SIG-M5 treated with dmso at 0.1 percent for 504 hours (cell line): ENCODE data around the gene RBKS.
"Not testable (repeated sequence)": the region's sequence is repeated elsewhere in the genome, so short reads cannot be mapped to it uniquely, and the experiment has no call there.

Experiments used
- DNase-seq: peaks from one replicate; lab custom pipeline; 2025; ENCODE audit not compliant: unreplicated experiment; lab: John Stamatoyannopoulos, UW

The RBKS gene

GRCh38 chr2:27771202-27771547 lies 119.0 kb downstream of the RBKS start:
- DNase-seq = no peak

GRCh38 chr2:27766287-27766661 lies 123.9 kb downstream of the RBKS start:
- no peak for DNase-seq

GRCh38 chr2:27765621-27766286 lies 124.4 kb downstream of the RBKS start:
- no peak for DNase-seq

- peak; percentile 31 for DNase-seq
These were observed 125.7 kb downstream of the RBKS start for GRCh38 chr2:27764526-27764925.

- no peak for DNase-seq
These were observed 126.3 kb downstream of the RBKS start for GRCh38 chr2:27763907-27764267.

- DNase-seq = no peak
These were observed 127.0 kb downstream of the RBKS start for GRCh38 chr2:27762951-27763906.

GRCh38 chr2:27756544-27757498 lies 133.4 kb downstream of the RBKS start:
- peak; percentile 95 for DNase-seq

- DNase-seq = no peak
These were observed 134.1 kb downstream of the RBKS start for GRCh38 chr2:27756091-27756490.

GRCh38 chr2:27754831-27755230 lies 135.4 kb downstream of the RBKS start:
- peak; percentile 28 for DNase-seq

GRCh38 chr2:27754138-27754588 lies 136.0 kb downstream of the RBKS start:
- peak; percentile 86 for DNase-seq

GRCh38 chr2:27752551-27753237 lies 137.5 kb downstream of the RBKS start:
- DNase-seq = no peak

- no peak for DNase-seq
These were observed 138.8 kb downstream of the RBKS start for GRCh38 chr2:27751377-27751776.

GRCh38 chr2:27748803-27749554 lies 141.2 kb downstream of the RBKS start:
- not testable (repeated sequence) for DNase-seq

- no peak for DNase-seq
These were observed 142.3 kb downstream of the RBKS start for GRCh38 chr2:27747827-27748352.

GRCh38 chr2:27746325-27746724 lies 143.9 kb downstream of the RBKS start:
- no peak for DNase-seq

- not testable (repeated sequence) for DNase-seq
These were observed 144.7 kb downstream of the RBKS start for GRCh38 chr2:27745494-27745893.

- no peak for DNase-seq
These were observed 147.6 kb downstream of the RBKS start for GRCh38 chr2:27742571-27742970.

GRCh38 chr2:27741673-27742072 lies 148.5 kb downstream of the RBKS start:
- no peak for DNase-seq

GRCh38 chr2:27739058-27739373 lies 151.2 kb downstream of the RBKS start:
- no peak for DNase-seq
